K562 (cell line): Measurements from ENCODE around the gene ZBTB9. TPM values are rescaled to one million over a fixed set of nuclear protein-coding genes. Genes with fewer than 3 reads are reported as not detected.
A peak's percentile ranks its signal among the peaks of the same experiment; 100 is the strongest.

ENCODE experiments used
- AFF4 ChIP-seq: sonication (generic); formaldehyde crosslinking; IDR thresholded peaks from 2 replicates; pipeline ENCODE4 v1.8.0; 2023; ENCODE audit warnings: mild to moderate bottlenecking, missing genetic modification reagents
- DEAF1 ChIP-seq: fragments of 450-650 bp; formaldehyde crosslinking; IDR thresholded peaks from 2 replicates; pipeline ENCODE4 v1.4.0; 2020; ENCODE audit warnings: mild to moderate bottlenecking, moderate library complexity
- E2F3 ChIP-seq: fragments of 250-450 bp; sonication (Bioruptor Pico); IDR thresholded peaks from 2 replicates; pipeline ENCODE4 v1.4.0; 2020; ENCODE audit warnings: mild to moderate bottlenecking
- E2F4 ChIP-seq: sonication (generic); formaldehyde crosslinking; IDR thresholded peaks from 2 replicates; pipeline ENCODE4 v1.8.0; 2022; ENCODE audit warnings: mild to moderate bottlenecking, low read depth, missing genetic modification reagents
- ELF2 ChIP-seq: fragments of 250-450 bp; sonication (Bioruptor Pico); IDR thresholded peaks from 2 replicates; pipeline ENCODE4 v1.5.0; 2021; ENCODE audit warnings: mild to moderate bottlenecking
- EP300 ChIP-seq: IDR thresholded peaks from 2 replicates; pipeline ENCODE4 v1.6.1; 2012; ENCODE audit warnings: low read length, improper control_type of control experiment
- FOXA3 ChIP-seq, 2 experiments: fragments of 450-650 bp in 1 of 2; sonication (generic) in 1 of 2; formaldehyde crosslinking; IDR thresholded peaks in 1 of 2; conservative IDR thresholded peaks in 1 of 2; 2 replicates each; pipeline versions ENCODE4 v1.4.0 to v1.8.0; 2020 to 2022; ENCODE audit warnings: mild to moderate bottlenecking in 2 of 2, missing genetic modification reagents in 1 of 2
- HCFC1 ChIP-seq: IDR thresholded peaks from 2 replicates; pipeline ENCODE4 v1.6.1; 2012; ENCODE audit warnings: low read depth, low read length, improper control_type of control experiment
- HDAC2 ChIP-seq: fragments of 450-650 bp; IDR thresholded peaks from 2 replicates; pipeline ENCODE4 v1.6.1; 2016; ENCODE audit warnings: mild to moderate bottlenecking
- L3MBTL2 ChIP-seq: fragments of 450-650 bp; IDR thresholded peaks from 2 replicates; pipeline ENCODE4 v1.6.1; 2016; ENCODE audit warnings: mild to moderate bottlenecking, moderate library complexity
- NCOA6 ChIP-seq: fragments of 450-650 bp; IDR thresholded peaks from 2 replicates; pipeline ENCODE4 v1.6.1; 2017; ENCODE audit warnings: mild to moderate bottlenecking
- NKRF ChIP-seq: fragments of 450-650 bp; IDR thresholded peaks from 2 replicates; pipeline ENCODE4 v1.6.1; 2016; ENCODE audit warnings: borderline replicate concordance
- PHB2 ChIP-seq: fragments of 450-650 bp; IDR thresholded peaks from 2 replicates; pipeline ENCODE4 v1.6.1; 2017; ENCODE audit warnings: low read depth
- RCOR1 ChIP-seq, 2 experiments: IDR thresholded peaks; 2 replicates each; pipeline ENCODE4 v1.6.1; 2012; ENCODE audit warnings: low read depth in 2 of 2, low read length in 2 of 2, borderline replicate concordance in 1 of 2, improper control_type of control experiment in 1 of 2
- RNF2 ChIP-seq: sonication (generic); IDR thresholded peaks from 2 replicates; pipeline ENCODE4 v1.6.1; 2016
- TARDBP ChIP-seq: fragments of 450-650 bp; IDR thresholded peaks from 2 replicates; pipeline ENCODE4 v1.6.1; 2016
- THRAP3 ChIP-seq: fragments of 450-650 bp; IDR thresholded peaks from 2 replicates; pipeline ENCODE4 v1.6.1; 2016; ENCODE audit warnings: mild to moderate bottlenecking, inconsistent platforms, borderline replicate concordance
- U2AF2 ChIP-seq: fragments of 200-400 bp; formaldehyde crosslinking; optimal IDR thresholded peaks from 2 replicates; pipeline ENCODE3; 2017; ENCODE audit warnings: low read depth, mild to moderate bottlenecking, low read length
- ZNF778 ChIP-seq: fragments of 450-650 bp; formaldehyde crosslinking; IDR thresholded peaks from 2 replicates; pipeline ENCODE4 v1.4.0; 2020; ENCODE audit warnings: mild to moderate bottlenecking, moderate library complexity
- polyA plus RNA-seq, 8 experiments: library from polyadenylated mRNA; depleted of rRNA in 4 of 8; stranded (reverse) in 5 of 8; unstranded in 3 of 8; fragments of >200 nt; fragmentation: Nextera tagmentation in 2 of 8; fragmentation: Illumina TruSeq in 1 of 8; extraction: Ambion mirVana in 2 of 8; extraction: Trizol in 1 of 8; gene quantifications; 2 replicates each; pipeline versions ENCODE4 v1.2.1 to v1.2.3, GENCODE V29; 2011 to 2014; ENCODE audit warnings: inconsistent platforms in 1 of 8, missing spikeins in 1 of 8
- total RNA-seq, 7 experiments: library from RNA; depleted of rRNA in 6 of 7; stranded (reverse); fragments of >200 nt in 6 of 7; fragmentation: Illumina TruSeq in 2 of 7; extraction: Trizol in 2 of 7; gene quantifications; 2 replicates each; pipeline versions ENCODE4 v1.2.1 to v1.2.3, GENCODE V29; 2011 to 2021; ENCODE audit warnings: low replicate concordance in 1 of 7

The ZBTB9 gene
- total and polyA plus RNA-seq, 9 of the 15 experiments (the other 6 are each of a cell fraction or from before 2014, with no cell fraction given): 1.9 to 19.5 (median 10.4) TPM

- TF ChIP-seq AFF4 (CRISPR knock-in tag): peak; percentile 54
- TF ChIP-seq TARDBP: peak; percentile 61; the same call in 1 of the 2 replicates
- no peak for TF ChIP-seq DEAF1 (CRISPR knock-in tag)
- peak; percentile 97 for TF ChIP-seq NKRF
- TF ChIP-seq E2F4: peak; percentile 86; the same call in 1 of the 2 replicates
- peak; percentile 33; the same call in 1 of the 2 replicates for TF ChIP-seq EP300
- TF ChIP-seq RCOR1 (IDR thresholded peaks at IDR 0.05; ENCODE audit: borderline replicate concordance in 1 of 2, low read depth in 2 of 2, low read length in 2 of 2): peak; percentile 47 to 69; a peak in 3 of 4 replicates
- no peak for TF ChIP-seq ZNF778 (CRISPR knock-in tag)
- TF ChIP-seq U2AF2: no peak
- peak; percentile 79 for TF ChIP-seq E2F3
- TF ChIP-seq RNF2: peak; percentile 82; the same call in 1 of the 2 replicates
- TF ChIP-seq HCFC1: peak; percentile 70
- peak; percentile 66; the same call in 1 of the 2 replicates for TF ChIP-seq HDAC2
- peak in 1 of 2 experiments; percentile 82; a peak in 2 of 4 replicates for TF ChIP-seq FOXA3 (CRISPR knock-in tag; conservative IDR thresholded peaks at IDR 0.05 in 1 of 2, IDR thresholded peaks at IDR 0.05 in 1 of 2)
- peak; percentile 74; the same call in 1 of the 2 replicates for TF ChIP-seq ELF2 (CRISPR knock-in tag)
- peak; percentile 35; the same call in 1 of the 2 replicates for TF ChIP-seq THRAP3
- no peak for TF ChIP-seq NCOA6
- TF ChIP-seq L3MBTL2: peak; percentile 97
- 0 out of 2 replicates have a peak, but pooled peaks have one; percentile 39 for TF ChIP-seq PHB2
Measured at GRCh38 chr6:33454009-33454946, at the start of gene ZBTB9 (continued).
